ENCODE data around the gene RIT2. TPM values are rescaled to one million over a fixed set of nuclear protein-coding genes. Genes with fewer than 3 reads are reported as not detected.

The RIT2 gene
- total RNA-seq, 3 donors from 2014 or later (not counting 1 experiment from before 2014, with no cell fraction given): not detected

DNA sequence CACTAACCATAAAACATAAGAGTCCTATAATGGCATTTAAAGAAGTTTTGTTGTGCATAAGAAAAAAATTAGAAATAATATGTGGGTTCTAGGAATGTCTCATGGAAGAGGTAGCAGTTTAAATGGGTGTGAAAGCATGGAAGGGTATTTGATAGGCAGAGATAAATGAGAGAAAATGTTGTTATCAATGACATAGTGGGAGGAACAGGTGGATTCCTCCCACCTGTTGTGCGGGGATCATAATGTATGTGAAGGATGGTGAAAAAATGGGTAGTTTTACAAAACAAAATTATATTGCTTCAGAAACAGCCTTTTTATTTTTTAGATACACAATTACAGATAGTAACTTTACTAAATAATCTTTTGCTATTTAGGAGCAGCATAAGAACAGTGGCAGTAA, 41.7 kb downstream of the RIT2 start:
- Mint-ChIP-seq H3K9me3 (peaks cover 19 to 20% of the 10 kb centered on the region in 2 donors), H3K27me3 (ENCODE audit: low read depth in 2 of 2) (no peaks in the 10 kb centered on the region), H3K36me3 (no peaks in the 10 kb centered on the region), H3K27ac (no peak overlapping the region), H3K4me1 (no peaks in the 10 kb centered on the region), H3K4me3 (no peak overlapping the region)
- Histone ChIP-seq H3K4me3 (ENCODE audit: low read length) (no peak overlapping the region), H3K36me3 (ENCODE audit: control insufficient read depth, insufficient read depth, low read length) (no peaks in the 10 kb centered on the region), H3K4me1 (ENCODE audit: control insufficient read depth, insufficient read depth, low read length) (no peaks in the 10 kb centered on the region), H3K27me3 (ENCODE audit: control insufficient read depth, insufficient read depth, low read length) (no peaks in the 10 kb centered on the region), H3K27ac (ENCODE audit: low read length) (no peak overlapping the region), H3K9me3 (ENCODE audit: control insufficient read depth, insufficient read depth, low read length) (no peaks in the 10 kb centered on the region)
- intact Hi-C loops (cut with micrococcal nuclease): no loop called here
- no peak for DNase-seq
- TF ChIP-seq CTCF (IDR thresholded peaks at IDR 0.05): no peak
- WGBS (ENCODE audit: insufficient coverage): 100% methylated on average over 1 of the region's 1 CpG
- no peak for ATAC-seq

DNA sequence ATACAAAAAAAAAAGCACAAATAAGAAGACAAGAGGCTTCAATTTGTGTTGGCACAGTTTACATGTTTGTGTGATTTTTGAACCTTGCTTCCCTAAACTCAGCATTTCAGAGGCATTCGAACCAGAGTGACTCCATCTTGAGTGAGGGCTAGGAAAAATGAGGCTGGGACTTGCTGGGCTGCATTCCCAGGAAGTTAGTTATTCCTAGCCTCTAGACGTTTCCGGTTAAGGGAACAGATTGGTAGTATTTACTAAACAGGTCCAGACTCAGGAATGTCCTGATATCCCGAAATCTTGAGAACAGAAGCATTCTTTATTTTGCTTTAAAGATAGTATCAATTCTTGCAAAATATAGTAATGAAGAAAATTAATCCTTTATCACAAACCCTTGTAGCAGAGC, 46.7 kb downstream of the RIT2 start:
- Mint-ChIP-seq H3K27me3 (ENCODE audit: low read depth in 2 of 2) (no peaks in the 10 kb centered on the region), H3K36me3 (no peaks in the 10 kb centered on the region), H3K4me1 (no peaks in the 10 kb centered on the region), H3K9me3 (peaks cover 15 to 25% of the 10 kb centered on the region in 2 donors), H3K4me3 (no peak overlapping the region), H3K27ac (no peak overlapping the region)
- Histone ChIP-seq H3K27ac (ENCODE audit: low read length) (no peak overlapping the region), H3K27me3 (ENCODE audit: control insufficient read depth, insufficient read depth, low read length) (no peaks in the 10 kb centered on the region), H3K4me3 (ENCODE audit: low read length) (no peak overlapping the region), H3K9me3 (ENCODE audit: control insufficient read depth, insufficient read depth, low read length) (no peaks in the 10 kb centered on the region), H3K36me3 (ENCODE audit: control insufficient read depth, insufficient read depth, low read length) (no peaks in the 10 kb centered on the region), H3K4me1 (ENCODE audit: control insufficient read depth, insufficient read depth, low read length) (no peaks in the 10 kb centered on the region)
- 67% methylated on average over 3 of the region's 4 CpGs for WGBS (ENCODE audit: insufficient coverage)
- DNase-seq (no peak), ATAC-seq (no peak)
- intact Hi-C loops (cut with micrococcal nuclease): no loop called here
- no peak for TF ChIP-seq CTCF (IDR thresholded peaks at IDR 0.05)

- no peak for ATAC-seq
Measured at GRCh38 chr18:43067570-43067969, 47.9 kb downstream of the RIT2 start.

More at GRCh38 chr18:43067570-43067969, 47.9 kb downstream of the RIT2 start:
- Histone ChIP-seq H3K27me3 (ENCODE audit: control insufficient read depth, insufficient read depth, low read length) (no peaks in the 10 kb centered on the region), H3K9me3 (ENCODE audit: control insufficient read depth, insufficient read depth, low read length) (no peaks in the 10 kb centered on the region), H3K4me3 (ENCODE audit: low read length) (no peak overlapping the region), H3K36me3 (ENCODE audit: control insufficient read depth, insufficient read depth, low read length) (no peaks in the 10 kb centered on the region), H3K27ac (ENCODE audit: low read length) (no peak overlapping the region), H3K4me1 (ENCODE audit: control insufficient read depth, insufficient read depth, low read length) (no peaks in the 10 kb centered on the region)
- Mint-ChIP-seq H3K27me3 (ENCODE audit: low read depth in 2 of 2) (no peaks in the 10 kb centered on the region), H3K36me3 (no peaks in the 10 kb centered on the region), H3K9me3 (peaks cover 11 to 22% of the 10 kb centered on the region in 2 donors), H3K4me3 (no peak overlapping the region), H3K27ac (no peak overlapping the region), H3K4me1 (no peaks in the 10 kb centered on the region)
- DNase-seq: no peak
- intact Hi-C loops (cut with micrococcal nuclease): no loop called here
- 82% methylated on average over 1 of the region's 1 CpG for WGBS (ENCODE audit: insufficient coverage)
- no peak for TF ChIP-seq CTCF (IDR thresholded peaks at IDR 0.05)

All from natural killer cell (primary cell).